H9 (cell line): ENCODE results near the gene CCDC81. TPM values are rescaled to one million over a fixed set of nuclear protein-coding genes. Genes with fewer than 3 reads are reported as not detected.

Experiments used
- DNase-seq: peaks from one replicate; pipeline ENCODE4 v3.0.0-alpha.2; 2017
- H2AFZ ChIP-seq: one replicate; pipeline ENCODE4 v1.6.1; 2013; ENCODE audit warnings: mild to moderate bottlenecking, low read length, control low read depth, moderate library complexity
- H2AK5ac ChIP-seq: 2 replicates; pipeline ENCODE4 v1.6.1; 2013; ENCODE audit warnings: low read length, control low read depth, mixed read lengths; ENCODE audit not compliant: insufficient read length
- H2BK120ac ChIP-seq: one replicate; pipeline ENCODE4 v1.6.1; 2013; ENCODE audit warnings: low read depth, mild to moderate bottlenecking, low read length, control low read depth, inconsistent platforms; ENCODE audit not compliant: poor library complexity, severe bottlenecking
- H2BK12ac ChIP-seq: 2 replicates; pipeline ENCODE4 v1.6.1; 2013; ENCODE audit warnings: low read length, control low read depth, mixed read lengths, low read depth; ENCODE audit not compliant: insufficient read length
- H2BK15ac ChIP-seq: 2 replicates; pipeline ENCODE4 v1.6.1; 2013; ENCODE audit warnings: low read depth, low read length, control low read depth
- H2BK20ac ChIP-seq: one replicate; pipeline ENCODE4 v1.6.1; 2013; ENCODE audit warnings: low read depth, mild to moderate bottlenecking, low read length, control low read depth, inconsistent platforms; ENCODE audit not compliant: poor library complexity, severe bottlenecking
- H2BK5ac ChIP-seq: 2 replicates; pipeline ENCODE4 v1.6.1; 2013; ENCODE audit warnings: low read length, control low read depth, mixed read lengths; ENCODE audit not compliant: insufficient read length
- H3K14ac ChIP-seq: 2 replicates; pipeline ENCODE4 v1.6.1; 2013; ENCODE audit warnings: low read length, control low read depth; ENCODE audit not compliant: insufficient read depth
- H3K18ac ChIP-seq: 2 replicates; pipeline ENCODE4 v1.6.1; 2013; ENCODE audit warnings: low read depth, mild to moderate bottlenecking, mixed read lengths, low read length, control low read depth; ENCODE audit not compliant: insufficient read length
- H3K23ac ChIP-seq: 2 replicates; pipeline ENCODE4 v1.6.1; 2013; ENCODE audit warnings: low read length, control low read depth, mixed read lengths, low read depth; ENCODE audit not compliant: insufficient read length
- H3K23me2 ChIP-seq: 2 replicates; pipeline ENCODE4 v1.6.1; 2013; ENCODE audit warnings: low read depth, mild to moderate bottlenecking, mixed read lengths, low read length, control low read depth; ENCODE audit not compliant: insufficient read length, poor library complexity, severe bottlenecking
- H3K27ac ChIP-seq: 2 replicates; pipeline ENCODE4 v1.5.1; 2013; ENCODE audit warnings: low read length, control low read depth, mixed read lengths, low read depth; ENCODE audit not compliant: insufficient read length
- H3K27me3 ChIP-seq: 2 replicates; pipeline ENCODE4 v1.6.1; 2013; ENCODE audit warnings: low read length, control low read depth, inconsistent platforms; ENCODE audit not compliant: insufficient read depth
- H3K4ac ChIP-seq: 2 replicates; pipeline ENCODE4 v1.6.1; 2013; ENCODE audit warnings: low read depth, mild to moderate bottlenecking, control low read depth, inconsistent platforms, low read length, moderate library complexity
- H3K4me1 ChIP-seq: 2 replicates; pipeline ENCODE4 v1.6.1; 2013; ENCODE audit warnings: low read length, control low read depth, inconsistent platforms; ENCODE audit not compliant: insufficient read depth
- H3K4me2 ChIP-seq: 2 replicates; pipeline ENCODE4 v1.6.1; 2013; ENCODE audit warnings: low read length, control low read depth, mixed read lengths; ENCODE audit not compliant: insufficient read length, insufficient read depth
- H3K56ac ChIP-seq: 2 replicates; pipeline ENCODE4 v1.6.1; 2013; ENCODE audit warnings: low read depth, mild to moderate bottlenecking, mixed read lengths, low read length, control low read depth; ENCODE audit not compliant: insufficient read length
- H3K79me1 ChIP-seq: 2 replicates; pipeline ENCODE4 v1.6.1; 2013; ENCODE audit warnings: low read depth, mild to moderate bottlenecking, moderate library complexity, low read length, control low read depth, inconsistent platforms; ENCODE audit not compliant: insufficient read depth, poor library complexity, severe bottlenecking
- H3K79me2 ChIP-seq: 2 replicates; pipeline ENCODE4 v1.6.1; 2013; ENCODE audit warnings: low read length, control low read depth, inconsistent platforms; ENCODE audit not compliant: insufficient read depth
- H3K9ac ChIP-seq: 2 replicates; pipeline ENCODE4 v1.6.1; 2013; ENCODE audit warnings: low read length, control low read depth, mixed read lengths; ENCODE audit not compliant: insufficient read length; ENCODE audit errors: extremely low read depth
- H3K9me3 ChIP-seq: one replicate; pipeline ENCODE4 v1.6.1; 2013; ENCODE audit warnings: low read depth, low read length, inconsistent platforms; ENCODE audit not compliant: control insufficient read depth
- H3T11ph ChIP-seq: one replicate; pipeline ENCODE4 v1.6.1; 2013; ENCODE audit warnings: mild to moderate bottlenecking, low read length, control low read depth, inconsistent platforms
- H4K20me1 ChIP-seq: one replicate; pipeline ENCODE4 v1.6.1; 2013; ENCODE audit not compliant: control insufficient read depth, insufficient read length, insufficient read depth
- H4K5ac ChIP-seq: 2 replicates; pipeline ENCODE4 v1.6.1; 2013; ENCODE audit warnings: low read depth, mild to moderate bottlenecking, mixed read lengths, low read length, control low read depth; ENCODE audit not compliant: insufficient read length
- H4K8ac ChIP-seq: replicated peaks from 2 replicates; pipeline ENCODE4 v1.6.1; 2013; ENCODE audit warnings: low read length, control low read depth, mixed read lengths, low read depth; ENCODE audit not compliant: insufficient read length
- H4K91ac ChIP-seq: 2 replicates; pipeline ENCODE4 v1.6.1; 2013; ENCODE audit warnings: low read depth, mild to moderate bottlenecking, moderate library complexity, mixed read lengths, low read length, control low read depth; ENCODE audit not compliant: insufficient read length
- H3K27ac Mint-ChIP-seq, 3 experiments: 2 replicates in 2 of 3; 3 replicates in 1 of 3; pipeline ENCODE4 v1.8.0; 2020 to 2021; ENCODE audit warnings: mixed read lengths in 3 of 3, mild to moderate bottlenecking in 1 of 3, moderate library complexity in 1 of 3
- H3K27me3 Mint-ChIP-seq: 2 replicates; pipeline ENCODE4 v1.8.0; 2021; ENCODE audit warnings: low read depth, mild to moderate bottlenecking, moderate library complexity, mixed read lengths
- H3K36me3 Mint-ChIP-seq, 3 experiments: 2 replicates in 2 of 3; 3 replicates in 1 of 3; pipeline ENCODE4 v1.8.0; 2020 to 2021; ENCODE audit warnings: low read depth in 3 of 3, mixed read lengths in 3 of 3; ENCODE audit not compliant: insufficient read depth in 1 of 3
- H3K4me1 Mint-ChIP-seq, 2 experiments: 2 replicates each; pipeline ENCODE4 v1.8.0; 2020; ENCODE audit warnings: mixed read lengths in 2 of 2
- H3K4me3 Mint-ChIP-seq, 2 experiments: 2 replicates in 1 of 2; 3 replicates in 1 of 2; pipeline ENCODE4 v1.8.0; 2020 to 2021; ENCODE audit warnings: mild to moderate bottlenecking in 2 of 2, mixed read lengths in 2 of 2, moderate library complexity in 1 of 2
- H3K9me3 Mint-ChIP-seq, 2 experiments: 2 replicates in 1 of 2; 3 replicates in 1 of 2; pipeline ENCODE4 v1.8.0; 2020; ENCODE audit warnings: mild to moderate bottlenecking in 2 of 2, mixed read lengths in 2 of 2, moderate library complexity in 1 of 2
- WGBS: extraction: QIAGEN DNeasy Blood & Tissue Kit; methylation state at CpG from one replicate; pipeline ENCODE4 v1.1.7; 2013; ENCODE audit warnings: missing lambda C conversion rate, low lambda C conversion rate, mixed read lengths; ENCODE audit not compliant: insufficient read length; ENCODE audit errors: extremely low coverage; 5-methylcytosine and 5-hydroxymethylcytosine counted together
- total RNA-seq: library from RNA; stranded (reverse); gene quantifications from 2 replicates; pipeline ENCODE4 v1.2.1, GENCODE V29; 2021
- TF ChIP-seq, protein P1 (sequence below): fragments of 200-600 bp; sonication (generic); conservative IDR thresholded peaks from 3 replicates; pipeline ENCODE4 v1.8.0; 2021; ENCODE audit warnings: antibody characterized with exemption, mild to moderate bottlenecking

Gene CCDC81
- total RNA-seq, 1 experiment from 2014 or later, result 0.52 TPM

DNA sequence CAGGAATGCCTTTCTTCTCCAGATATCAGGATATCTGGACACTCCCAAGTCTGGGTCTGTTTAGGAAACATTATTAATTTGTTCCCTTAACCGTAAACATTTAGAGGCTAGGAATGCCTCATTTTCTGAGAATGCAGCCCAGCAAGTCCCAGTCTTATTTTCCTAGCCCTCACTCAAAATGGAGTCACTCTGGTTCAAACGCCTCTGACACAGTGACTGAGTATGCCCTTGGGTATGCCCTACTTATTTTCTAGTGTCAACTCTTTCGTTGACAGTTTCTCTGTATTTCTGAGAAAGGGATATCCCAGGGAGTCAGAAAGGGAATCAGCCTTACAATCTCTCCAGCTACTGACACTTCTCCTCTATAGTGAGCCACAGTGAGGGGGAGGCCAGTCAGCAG is 16.0 kb upstream of the CCDC81 start:
- Histone ChIP-seq H3K27me3 (no peaks in the 10 kb centered on the region), H3K23me2 (no peaks in the 10 kb centered on the region), H2AK5ac (no peak overlapping the region), H3K79me2 (no peaks in the 10 kb centered on the region), H3T11ph (no peak overlapping the region), H2BK15ac (0 out of 2 replicates have a peak overlapping the region, but pooled peaks have one; percentile 37), H2BK120ac (no peak overlapping the region), H3K9ac (no peak overlapping the region), H2BK5ac (no peak overlapping the region), H3K4me2 (no peak overlapping the region), H4K5ac (no peak overlapping the region), H3K4me1 (peaks cover 3% of the 10 kb centered on the region; the same call in 1 of the 2 replicates), H4K8ac (no peak overlapping the region), H3K27ac (no peak overlapping the region), H3K18ac (no peak overlapping the region), H3K9me3 (no peaks in the 10 kb centered on the region), H4K20me1 (no peaks in the 10 kb centered on the region), H2BK20ac (no peak overlapping the region), H3K14ac (no peak overlapping the region), H2AFZ (no peak overlapping the region), H3K23ac (no peak overlapping the region), H3K4ac (no peak overlapping the region; the same call in 1 of the 2 replicates), H3K56ac (no peak overlapping the region), H4K91ac (no peak overlapping the region), H2BK12ac (no peak overlapping the region), H3K79me1 (no peaks in the 10 kb centered on the region)
- Mint-ChIP-seq H3K9me3 (peaks cover 2 to 3% of the 10 kb centered on the region in 2 experiments; a peak in 3 of 5 replicates), H3K36me3 (peaks cover 0 to 8% (median 0%) of the 10 kb centered on the region in 3 experiments; a peak in 3 of 7 replicates), H3K27me3 (no peaks in the 10 kb centered on the region; the same call in 1 of the 2 replicates), H3K4me3 (no peak overlapping the region), H3K4me1 (peaks cover 42 to 46% of the 10 kb centered on the region in 2 experiments), H3K27ac (no peak overlapping the region)
- TF ChIP-seq, protein P1, sequence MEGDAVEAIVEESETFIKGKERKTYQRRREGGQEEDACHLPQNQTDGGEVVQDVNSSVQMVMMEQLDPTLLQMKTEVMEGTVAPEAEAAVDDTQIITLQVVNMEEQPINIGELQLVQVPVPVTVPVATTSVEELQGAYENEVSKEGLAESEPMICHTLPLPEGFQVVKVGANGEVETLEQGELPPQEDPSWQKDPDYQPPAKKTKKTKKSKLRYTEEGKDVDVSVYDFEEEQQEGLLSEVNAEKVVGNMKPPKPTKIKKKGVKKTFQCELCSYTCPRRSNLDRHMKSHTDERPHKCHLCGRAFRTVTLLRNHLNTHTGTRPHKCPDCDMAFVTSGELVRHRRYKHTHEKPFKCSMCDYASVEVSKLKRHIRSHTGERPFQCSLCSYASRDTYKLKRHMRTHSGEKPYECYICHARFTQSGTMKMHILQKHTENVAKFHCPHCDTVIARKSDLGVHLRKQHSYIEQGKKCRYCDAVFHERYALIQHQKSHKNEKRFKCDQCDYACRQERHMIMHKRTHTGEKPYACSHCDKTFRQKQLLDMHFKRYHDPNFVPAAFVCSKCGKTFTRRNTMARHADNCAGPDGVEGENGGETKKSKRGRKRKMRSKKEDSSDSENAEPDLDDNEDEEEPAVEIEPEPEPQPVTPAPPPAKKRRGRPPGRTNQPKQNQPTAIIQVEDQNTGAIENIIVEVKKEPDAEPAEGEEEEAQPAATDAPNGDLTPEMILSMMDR, result no peak
- DNase-seq, result no peak
- WGBS, result no CpG with 5 or more reads among the region's 3 CpGs
